Measurements from ENCODE around the gene TMCC1. TPM values are rescaled to one million over a fixed set of nuclear protein-coding genes. Genes with fewer than 3 reads are reported as not detected.

The TMCC1 gene
- polyA plus RNA-seq, 1 of the 3 experiments (the other 2 are of a cell fraction) = 7.2 TPM

GRCh38 chr3:129768728-129769127, 124.8 kb downstream of the TMCC1 start:
- no peaks in the 10 kb centered on the region for H3F3A ChIP-seq (replicated peaks; ENCODE audit: insufficient read depth)
- no peak overlapping the region for H2AFZ ChIP-seq (ENCODE audit: low read depth)
- H3K9me2 ChIP-seq = no peaks in the 10 kb centered on the region
- no peaks in the 10 kb centered on the region for H3K27me3 ChIP-seq (ENCODE audit: insufficient read depth)
- CTCF ChIA-PET = interaction anchor here (0.6 kb wide), 1 partner anchor 15 kb away, joined by 3 read pairs; no protein-coding TSS in a partner anchor
- H3K9me3 ChIP-seq = no peaks in the 10 kb centered on the region
- no peak overlapping the region for H3K4me3 ChIP-seq (ENCODE audit: low read depth in 2 of 2, low read length in 1 of 2)
- H3K9ac ChIP-seq = no peak overlapping the region
- H4K20me1 ChIP-seq (ENCODE audit: insufficient read depth) = no peaks in the 10 kb centered on the region
- no peaks in the 10 kb centered on the region for H3K36me3 ChIP-seq (replicated peaks in 1 of 2; ENCODE audit: control insufficient read depth in 1 of 2, insufficient read depth in 2 of 2, low read length in 1 of 2)
- peaks cover 4% of the 10 kb centered on the region; the same call in 1 of the 2 replicates for H3K79me2 ChIP-seq (ENCODE audit: insufficient read depth)
- peak; percentile 21 for DNase-seq
- POLR2A ChIA-PET = no interaction called here
- no peaks in the 10 kb centered on the region; a peak in 1 of 4 replicates for H3K4me1 ChIP-seq (ENCODE audit: control insufficient read depth in 1 of 2, insufficient read depth in 2 of 2, low read depth in 1 of 2, low read length in 1 of 2)
- TF ChIP-seq RCOR1 (IDR thresholded peaks at IDR 0.05; ENCODE audit: low read length) (no peak), CHD2 (IDR thresholded peaks at IDR 0.05; ENCODE audit: low read length, partially characterized antibody) (no peak), GABPA (IDR thresholded peaks at IDR 0.05; ENCODE audit: low read depth) (no peak), TEAD4 (IDR thresholded peaks at IDR 0.05; ENCODE audit: borderline replicate concordance, insufficient read depth) (no peak), ZBTB33 (IDR thresholded peaks at IDR 0.05; ENCODE audit: borderline replicate concordance, low read depth) (no peak), SMC3 (IDR thresholded peaks at IDR 0.05; ENCODE audit: low read depth, low read length) (no peak), EP300 (IDR thresholded peaks at IDR 0.05; ENCODE audit: borderline replicate concordance in 1 of 2, low read depth in 1 of 2, low read length in 1 of 2) (no peak), USF2 (IDR thresholded peaks at IDR 0.05; ENCODE audit: borderline replicate concordance, low read depth, low read length) (no peak)
- 90% methylated on average over 1 of the region's 1 CpG for WGBS (ENCODE audit: low lambda C conversion rate)
- H3K4me2 ChIP-seq = no peak overlapping the region
- H3K27ac ChIP-seq (ENCODE audit: low read depth in 2 of 2, low read length in 1 of 2) = no peak overlapping the region

GRCh38 chr3:129766135-129766534, 127.4 kb downstream of the TMCC1 start:
- WGBS (ENCODE audit: low lambda C conversion rate) = 84% methylated on average over 2 of the region's 2 CpGs
- POLR2A ChIA-PET = no interaction called here
- Histone ChIP-seq H2AFZ (ENCODE audit: low read depth) (no peak overlapping the region), H3F3A (replicated peaks; ENCODE audit: insufficient read depth) (no peaks in the 10 kb centered on the region), H3K4me1 (ENCODE audit: control insufficient read depth in 1 of 2, insufficient read depth in 2 of 2, low read depth in 1 of 2, low read length in 1 of 2) (no peaks in the 10 kb centered on the region; a peak in 1 of 4 replicates), H3K4me3 (ENCODE audit: low read depth in 2 of 2, low read length in 1 of 2) (no peak overlapping the region), H3K4me2 (no peak overlapping the region), H3K36me3 (replicated peaks in 1 of 2; ENCODE audit: control insufficient read depth in 1 of 2, insufficient read depth in 2 of 2, low read length in 1 of 2) (no peaks in the 10 kb centered on the region), H4K20me1 (ENCODE audit: insufficient read depth) (no peaks in the 10 kb centered on the region), H3K79me2 (ENCODE audit: insufficient read depth) (0 out of 2 replicates have a peak, but pooled peaks cover 4% of the 10 kb centered on the region), H3K27ac (ENCODE audit: low read depth in 2 of 2, low read length in 1 of 2) (no peak overlapping the region), H3K9ac (no peak overlapping the region), H3K9me3 (no peaks in the 10 kb centered on the region), H3K9me2 (no peaks in the 10 kb centered on the region), H3K27me3 (ENCODE audit: insufficient read depth) (no peaks in the 10 kb centered on the region)
- TF ChIP-seq PBX3 (IDR thresholded peaks at IDR 0.05) (no peak), CTCF (IDR thresholded peaks at IDR 0.05) (no peak), EP300 (IDR thresholded peaks at IDR 0.05; ENCODE audit: borderline replicate concordance in 1 of 2, low read depth in 1 of 2, low read length in 1 of 2) (no peak), SMC3 (IDR thresholded peaks at IDR 0.05; ENCODE audit: low read depth, low read length) (no peak), SIN3A (IDR thresholded peaks at IDR 0.05; ENCODE audit: borderline replicate concordance, low read depth, low read length) (no peak)
- DNase-seq = no peak
- CTCF ChIA-PET = interaction anchor here (1.1 kb wide), 1 partner anchor 58 kb away, joined by 3 read pairs; no protein-coding TSS in a partner anchor
